ENCODE results near the gene CACYBP. TPM values are rescaled to one million over a fixed set of nuclear protein-coding genes. Genes with fewer than 3 reads are reported as not detected.

The CACYBP gene
- total and polyA plus RNA-seq, 2 of the 13 experiments (the other 11 are each of a cell fraction or from before 2014, with no cell fraction given) = 18.4 to 183 TPM

GRCh38 chr1:175023043-175023921 lies 23.5 kb downstream of the CACYBP start, which contains the start of gene MRPS14 (continued):
- TF ChIP-seq SPEN (CRISPR knock-in tag; IDR thresholded peaks at IDR 0.05; ENCODE audit: low read depth) (0 out of 2 replicates have a peak, but pooled peaks have one; percentile 75), SSRP1 (CRISPR knock-in tag; IDR thresholded peaks at IDR 0.05) (0 out of 2 replicates have a peak, but pooled peaks have one; percentile 19), STAT6 (CRISPR knock-in tag; IDR thresholded peaks at IDR 0.05; ENCODE audit: borderline replicate concordance) (no peak; the same call in 1 of the 2 replicates), PCBP2 (optimal IDR thresholded peaks at IDR 0.05; ENCODE audit: low read depth, low read length, poor library complexity, severe bottlenecking) (no peak), PRDM10 (CRISPR knock-in tag; IDR thresholded peaks at IDR 0.05; ENCODE audit: low read depth) (no peak), PREB (CRISPR knock-in tag; IDR thresholded peaks at IDR 0.05) (no peak), CERS6 (CRISPR knock-in tag; IDR thresholded peaks at IDR 0.05) (no peak), TFAP4 (IDR thresholded peaks at IDR 0.05; ENCODE audit: borderline replicate concordance, low read depth) (no peak; the same call in 1 of the 2 replicates), TBP (CRISPR knock-in tag; IDR thresholded peaks at IDR 0.05) (no peak), ZNF18 (CRISPR knock-in tag; IDR thresholded peaks at IDR 0.05; ENCODE audit: insufficient replicate concordance) (no peak), ZNF577 (CRISPR knock-in tag; IDR thresholded peaks at IDR 0.05; ENCODE audit: borderline replicate concordance, low read depth) (no peak), ZNF703 (CRISPR knock-in tag; IDR thresholded peaks at IDR 0.05; ENCODE audit: borderline replicate concordance) (no peak), ZNF724P (CRISPR knock-in tag; IDR thresholded peaks at IDR 0.05; ENCODE audit: borderline replicate concordance) (no peak), PPARG (CRISPR knock-in tag; conservative IDR thresholded peaks at IDR 0.05) (peak; percentile 16; the same call in 1 of the 2 replicates), AGO1 (IDR thresholded peaks at IDR 0.05; ENCODE audit: low read depth, low read length, poor library complexity, severe bottlenecking) (peak; percentile 46), ZIK1 (CRISPR knock-in tag; IDR thresholded peaks at IDR 0.05; ENCODE audit: borderline replicate concordance, low read depth) (no peak)

Data from HepG2 (cell line).